ENCODE results near the gene PLBD1.

DNA sequence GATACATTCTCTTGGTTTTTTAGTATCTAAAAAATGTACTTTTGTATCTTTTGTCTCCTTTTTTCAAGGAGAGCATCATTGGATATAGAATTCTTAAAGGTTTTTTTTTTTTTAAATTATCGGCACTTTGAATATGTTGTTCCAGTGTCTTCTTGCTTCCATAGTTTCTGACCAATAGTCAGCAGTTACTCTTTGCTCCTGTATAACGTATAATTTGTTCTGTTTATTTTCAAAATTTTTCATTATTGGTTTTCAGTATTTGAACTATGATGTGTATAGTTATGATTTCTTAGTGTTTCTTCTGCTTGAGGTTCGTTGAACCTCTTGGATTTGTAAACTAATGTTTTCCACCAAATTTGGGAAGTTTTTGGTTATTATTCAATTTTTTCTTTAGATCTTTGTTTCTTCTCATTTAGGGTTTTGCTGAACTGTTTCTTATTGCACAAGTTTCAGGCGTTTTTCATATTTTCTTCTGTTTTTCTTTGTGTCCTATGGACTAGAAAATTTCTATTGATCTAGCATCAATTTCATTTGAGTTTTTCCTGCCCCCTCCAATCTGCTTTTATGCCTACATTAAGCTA lies 93.9 kb downstream of the PLBD1 start:
- TF ChIP-seq, protein P1, sequence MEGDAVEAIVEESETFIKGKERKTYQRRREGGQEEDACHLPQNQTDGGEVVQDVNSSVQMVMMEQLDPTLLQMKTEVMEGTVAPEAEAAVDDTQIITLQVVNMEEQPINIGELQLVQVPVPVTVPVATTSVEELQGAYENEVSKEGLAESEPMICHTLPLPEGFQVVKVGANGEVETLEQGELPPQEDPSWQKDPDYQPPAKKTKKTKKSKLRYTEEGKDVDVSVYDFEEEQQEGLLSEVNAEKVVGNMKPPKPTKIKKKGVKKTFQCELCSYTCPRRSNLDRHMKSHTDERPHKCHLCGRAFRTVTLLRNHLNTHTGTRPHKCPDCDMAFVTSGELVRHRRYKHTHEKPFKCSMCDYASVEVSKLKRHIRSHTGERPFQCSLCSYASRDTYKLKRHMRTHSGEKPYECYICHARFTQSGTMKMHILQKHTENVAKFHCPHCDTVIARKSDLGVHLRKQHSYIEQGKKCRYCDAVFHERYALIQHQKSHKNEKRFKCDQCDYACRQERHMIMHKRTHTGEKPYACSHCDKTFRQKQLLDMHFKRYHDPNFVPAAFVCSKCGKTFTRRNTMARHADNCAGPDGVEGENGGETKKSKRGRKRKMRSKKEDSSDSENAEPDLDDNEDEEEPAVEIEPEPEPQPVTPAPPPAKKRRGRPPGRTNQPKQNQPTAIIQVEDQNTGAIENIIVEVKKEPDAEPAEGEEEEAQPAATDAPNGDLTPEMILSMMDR (IDR thresholded peaks at IDR 0.05): no peak
- TF ChIP-seq POLR2A (IDR thresholded peaks at IDR 0.05): no peak

All from body of pancreas (tissue), 4 donors.